Lower leg skin (tissue), 4 donors: ENCODE data around the gene JPH2. TPM values are rescaled to one million over a fixed set of nuclear protein-coding genes. Genes with fewer than 3 reads are reported as not detected.

Experiments
- DNase-seq, 2 donors: peaks; one replicate each; pipeline ENCODE4 v3.0.0-alpha.2; 2019; ENCODE audit warnings: low spot score in 2 of 2
- H3K4me3 ChIP-seq: fragments of 200-600 bp; sonication (generic); 2 replicates; pipeline ENCODE4 v1.5.1; 2017; ENCODE audit warnings: mild to moderate bottlenecking, low read depth; ENCODE audit not compliant: poor library complexity, severe bottlenecking
- POLR2A ChIP-seq, 2 donors: fragments of 450-650 bp; IDR thresholded peaks; one replicate each; pipeline ENCODE4 v1.6.1; 2016 to 2017; ENCODE audit warnings: antibody characterized with exemption in 2 of 2, mild to moderate bottlenecking in 1 of 2, moderate library complexity in 1 of 2
- WGBS, 2 donors: methylation state at CpG; one replicate each; pipeline ENCODE4 v1.1.5; 2018; 5-methylcytosine and 5-hydroxymethylcytosine counted together
- intact Hi-C: fragments of 100-400 bp; cut with DNase I; formaldehyde crosslinking; loops from one replicate; pipeline ENCODE4 v1.15.0; 2023; ENCODE audit warnings: low total_unique reads
- total RNA-seq, 4 donors: library from RNA; depleted of rRNA; stranded (reverse); fragments of >200 nt; gene quantifications; one replicate each; pipeline ENCODE4 v1.1.0, GENCODE V29; 2016
- TF ChIP-seq, protein P1 (sequence below), 3 donors: fragments of 450-650 bp; IDR thresholded peaks; one replicate each; pipeline ENCODE4 v1.5.1; 2016; ENCODE audit warnings: antibody characterized with exemption in 3 of 3, mild to moderate bottlenecking in 3 of 3, moderate library complexity in 2 of 3

JPH2 gene
- total RNA-seq, 4 donors from 2014 or later, result 1.5 to 10.9 (median 5.6) TPM

DNA sequence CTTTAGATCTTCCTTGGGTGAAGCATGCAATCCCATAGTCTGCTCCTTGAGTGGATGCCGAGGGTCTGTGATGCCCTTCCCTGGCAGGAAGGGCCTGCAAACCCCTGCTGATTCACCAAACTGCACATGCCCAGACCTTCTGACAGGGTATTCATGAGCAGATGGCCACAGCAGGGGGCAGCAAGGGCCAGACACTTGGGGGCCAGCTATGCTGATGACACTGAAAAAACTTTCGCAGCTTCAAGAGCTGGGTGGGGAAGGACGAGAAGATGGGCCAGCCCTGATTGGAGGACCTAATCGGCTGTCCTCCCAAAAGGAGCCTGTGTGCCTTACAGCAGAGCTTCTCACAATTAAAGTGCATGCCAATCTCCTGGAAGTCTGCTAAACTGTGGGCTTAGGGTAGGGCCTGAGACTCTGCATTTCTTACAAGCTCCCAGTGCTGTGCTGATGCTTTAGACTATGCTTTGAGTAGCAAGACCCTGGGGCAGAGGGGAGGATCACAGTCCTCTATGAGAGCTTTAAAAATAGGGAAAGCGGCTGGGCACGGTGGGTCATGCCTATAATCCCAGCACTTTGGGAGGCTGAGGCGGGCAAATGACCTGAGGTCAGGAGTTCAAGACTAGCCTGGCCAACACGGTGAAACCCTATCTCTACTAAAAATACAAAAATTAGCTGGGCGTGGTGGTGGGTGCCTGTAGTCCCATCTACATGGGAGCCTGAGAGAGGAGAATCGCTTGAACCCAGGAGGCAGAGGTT lies 44.9 kb upstream of the JPH2 start:
- TF ChIP-seq, protein P1, sequence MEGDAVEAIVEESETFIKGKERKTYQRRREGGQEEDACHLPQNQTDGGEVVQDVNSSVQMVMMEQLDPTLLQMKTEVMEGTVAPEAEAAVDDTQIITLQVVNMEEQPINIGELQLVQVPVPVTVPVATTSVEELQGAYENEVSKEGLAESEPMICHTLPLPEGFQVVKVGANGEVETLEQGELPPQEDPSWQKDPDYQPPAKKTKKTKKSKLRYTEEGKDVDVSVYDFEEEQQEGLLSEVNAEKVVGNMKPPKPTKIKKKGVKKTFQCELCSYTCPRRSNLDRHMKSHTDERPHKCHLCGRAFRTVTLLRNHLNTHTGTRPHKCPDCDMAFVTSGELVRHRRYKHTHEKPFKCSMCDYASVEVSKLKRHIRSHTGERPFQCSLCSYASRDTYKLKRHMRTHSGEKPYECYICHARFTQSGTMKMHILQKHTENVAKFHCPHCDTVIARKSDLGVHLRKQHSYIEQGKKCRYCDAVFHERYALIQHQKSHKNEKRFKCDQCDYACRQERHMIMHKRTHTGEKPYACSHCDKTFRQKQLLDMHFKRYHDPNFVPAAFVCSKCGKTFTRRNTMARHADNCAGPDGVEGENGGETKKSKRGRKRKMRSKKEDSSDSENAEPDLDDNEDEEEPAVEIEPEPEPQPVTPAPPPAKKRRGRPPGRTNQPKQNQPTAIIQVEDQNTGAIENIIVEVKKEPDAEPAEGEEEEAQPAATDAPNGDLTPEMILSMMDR (IDR thresholded peaks at IDR 0.05), result no peak
- no peak for TF ChIP-seq POLR2A (IDR thresholded peaks at IDR 0.05)
- intact Hi-C loops, result no loop called here
- 79 to 82% methylated on average over 10 of the region's 10 CpGs for WGBS, 2 donors
- no peak for DNase-seq
- H3K4me3 ChIP-seq, result no peak overlapping the region

GRCh38 chr20:44231193-44231592 lies 44.2 kb upstream of the JPH2 start:
- TF ChIP-seq, protein P1 (IDR thresholded peaks at IDR 0.05), result peak in 1 of 3 donors; percentile 12
- no peak for TF ChIP-seq POLR2A (IDR thresholded peaks at IDR 0.05)
- intact Hi-C loops, result no loop called here
- H3K4me3 ChIP-seq, result no peak overlapping the region
- 76 to 90% methylated on average over 7 of the region's 7 CpGs for WGBS, 2 donors
- no peak for DNase-seq

DNA sequence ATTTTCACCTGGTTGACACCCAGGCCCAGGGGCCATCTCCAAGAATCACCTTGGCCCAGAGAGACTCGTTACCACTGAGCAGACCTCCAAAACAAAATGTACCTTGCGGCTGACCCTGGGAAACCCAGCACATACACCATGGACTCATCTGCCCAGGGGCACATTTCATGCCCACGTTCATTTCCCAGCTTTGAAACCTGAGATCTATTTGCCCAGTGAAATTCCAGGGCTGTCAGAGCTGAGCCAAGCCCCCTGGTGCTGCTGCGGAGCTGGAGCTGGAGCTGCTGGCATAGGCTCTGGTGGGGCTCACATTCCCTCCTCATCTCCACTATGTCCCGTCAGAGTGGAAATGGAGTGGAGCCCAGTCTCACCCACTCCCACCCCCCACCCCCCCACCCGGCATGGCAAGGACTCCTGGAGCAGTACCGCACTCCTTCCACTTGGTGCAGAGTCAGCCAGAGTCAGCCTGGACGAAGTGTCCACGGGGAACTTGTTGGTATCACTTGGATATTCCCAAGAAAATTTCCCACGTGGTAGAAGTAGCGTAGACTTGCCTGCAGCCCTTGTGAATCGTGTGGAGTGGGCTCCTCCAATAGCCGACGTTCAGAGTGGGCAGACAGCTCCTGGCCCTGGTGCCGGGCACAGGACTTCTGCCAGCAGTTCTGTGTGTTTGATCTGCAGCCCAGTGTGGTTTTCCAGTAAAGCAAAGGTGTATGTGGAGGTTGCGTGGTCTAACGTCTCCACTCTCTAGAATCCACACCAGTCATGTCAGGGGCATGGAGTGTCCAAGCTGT lies 41.7 kb upstream of the JPH2 start:
- no peak overlapping the region for H3K4me3 ChIP-seq
- intact Hi-C loops, result loop anchor here (10.0 kb wide), 1 partner anchor 226 kb away; no protein-coding TSS in a partner anchor
- WGBS, 2 donors, result 64 to 70% methylated on average over 17 of the region's 17 CpGs
- DNase-seq, result no peak
- TF ChIP-seq, protein P1 (IDR thresholded peaks at IDR 0.05), result no peak
- no peak for TF ChIP-seq POLR2A (IDR thresholded peaks at IDR 0.05)

- no peak for DNase-seq
- 91% methylated on average over 5 of the region's 5 CpGs for WGBS, 2 donors
- TF ChIP-seq POLR2A (IDR thresholded peaks at IDR 0.05), result no peak
- TF ChIP-seq, protein P1 (IDR thresholded peaks at IDR 0.05), result no peak
- H3K4me3 ChIP-seq, result no peak overlapping the region
- intact Hi-C loops, result loop anchor here (10.0 kb wide), 1 partner anchor 230 kb away; no protein-coding TSS in a partner anchor
These were observed 37.6 kb upstream of the JPH2 start for GRCh38 chr20:44224637-44225036.

- DNase-seq, result no peak
These were observed 36.7 kb upstream of the JPH2 start for GRCh38 chr20:44223721-44224120.

More at GRCh38 chr20:44223721-44224120, 36.7 kb upstream of the JPH2 start:
- no peak overlapping the region for H3K4me3 ChIP-seq
- intact Hi-C loops, result loop anchor here (10.0 kb wide), 1 partner anchor 231 kb away; no protein-coding TSS in a partner anchor
- WGBS, 2 donors, result 69 to 70% methylated on average over 5 of the region's 5 CpGs
- TF ChIP-seq POLR2A (IDR thresholded peaks at IDR 0.05), result no peak
- TF ChIP-seq, protein P1 (IDR thresholded peaks at IDR 0.05), result no peak
